Esophagus squamous epithelium (tissue), 4 donors: ENCODE measurements around the gene S100A14.

Source experiments
- POLR2A ChIP-seq, 4 donors: fragments of 450-650 bp; IDR thresholded peaks; one replicate each; pipeline ENCODE4 v1.6.1; 2017; ENCODE audit warnings: antibody characterized with exemption in 4 of 4, mild to moderate bottlenecking in 4 of 4, moderate library complexity in 3 of 4
- TF ChIP-seq, protein P1 (sequence below), 6 experiments: fragments of 450-650 bp in 4 of 6; fragments of 200-600 bp in 2 of 6; sonication (generic) in 2 of 6; IDR thresholded peaks; one replicate each; pipeline ENCODE4 v1.5.1; 2016 to 2019; ENCODE audit warnings: antibody characterized with exemption in 6 of 6, mild to moderate bottlenecking in 4 of 6, moderate library complexity in 4 of 6

DNA sequence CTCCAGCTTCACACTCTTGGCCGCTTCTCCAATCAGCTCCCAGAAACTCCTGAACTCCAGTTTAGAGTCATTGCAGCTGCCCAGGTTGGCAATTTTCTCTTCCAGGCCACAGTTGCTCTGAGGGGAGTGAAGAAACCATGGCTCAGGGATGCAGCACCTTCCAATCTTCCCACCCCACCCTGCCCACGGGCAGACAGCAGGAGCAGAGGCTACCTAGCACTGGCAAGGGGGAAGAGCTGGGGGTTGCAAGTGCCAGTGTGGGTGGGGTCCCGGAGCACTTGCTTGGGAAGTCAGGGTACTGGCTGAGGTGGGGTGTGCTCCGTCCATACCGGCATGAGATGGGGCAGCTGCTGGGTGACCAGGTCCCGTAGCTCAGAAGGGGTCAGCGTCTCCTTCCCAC lies 1.2 kb downstream of the S100A14 start:
- no peak for TF ChIP-seq POLR2A (IDR thresholded peaks at IDR 0.05)
- TF ChIP-seq, protein P1, sequence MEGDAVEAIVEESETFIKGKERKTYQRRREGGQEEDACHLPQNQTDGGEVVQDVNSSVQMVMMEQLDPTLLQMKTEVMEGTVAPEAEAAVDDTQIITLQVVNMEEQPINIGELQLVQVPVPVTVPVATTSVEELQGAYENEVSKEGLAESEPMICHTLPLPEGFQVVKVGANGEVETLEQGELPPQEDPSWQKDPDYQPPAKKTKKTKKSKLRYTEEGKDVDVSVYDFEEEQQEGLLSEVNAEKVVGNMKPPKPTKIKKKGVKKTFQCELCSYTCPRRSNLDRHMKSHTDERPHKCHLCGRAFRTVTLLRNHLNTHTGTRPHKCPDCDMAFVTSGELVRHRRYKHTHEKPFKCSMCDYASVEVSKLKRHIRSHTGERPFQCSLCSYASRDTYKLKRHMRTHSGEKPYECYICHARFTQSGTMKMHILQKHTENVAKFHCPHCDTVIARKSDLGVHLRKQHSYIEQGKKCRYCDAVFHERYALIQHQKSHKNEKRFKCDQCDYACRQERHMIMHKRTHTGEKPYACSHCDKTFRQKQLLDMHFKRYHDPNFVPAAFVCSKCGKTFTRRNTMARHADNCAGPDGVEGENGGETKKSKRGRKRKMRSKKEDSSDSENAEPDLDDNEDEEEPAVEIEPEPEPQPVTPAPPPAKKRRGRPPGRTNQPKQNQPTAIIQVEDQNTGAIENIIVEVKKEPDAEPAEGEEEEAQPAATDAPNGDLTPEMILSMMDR (IDR thresholded peaks at IDR 0.05), result no peak
